K562 (cell line): ENCODE results near the gene TSPAN14. TPM values are rescaled to one million over a fixed set of nuclear protein-coding genes. Genes with fewer than 3 reads are reported as not detected.

Experiments
- ATF1 ChIP-seq, 2 experiments: fragments of 450-650 bp in 1 of 2; IDR thresholded peaks; 2 replicates each; pipeline ENCODE4 v1.6.1; 2016; ENCODE audit warnings: missing compliant biosample characterization in 1 of 2, missing genetic modification characterization in 1 of 2
- EGR1 ChIP-seq: fragments of 450-650 bp; conservative IDR thresholded peaks from 2 replicates; pipeline ENCODE4 v1.6.1; 2017; ENCODE audit warnings: mild to moderate bottlenecking
- HDGF ChIP-seq: fragments of 450-650 bp; IDR thresholded peaks from 2 replicates; pipeline ENCODE4 v1.6.1; 2016
- PCBP1 ChIP-seq: fragments of 200-400 bp; formaldehyde crosslinking; IDR thresholded peaks from 2 replicates; pipeline ENCODE4 v1.6.1; 2018; ENCODE audit warnings: mild to moderate bottlenecking, low read depth, low read length; ENCODE audit not compliant: poor library complexity, severe bottlenecking
- PHF21A ChIP-seq: fragments of 450-650 bp; IDR thresholded peaks from 2 replicates; pipeline ENCODE4 v1.6.1; 2017; ENCODE audit warnings: low read depth, borderline replicate concordance
- POLR2A ChIP-seq: fragments of 450-650 bp; conservative IDR thresholded peaks from 2 replicates; pipeline ENCODE4 v1.6.1; 2016
- SMAD1 ChIP-seq: fragments of 150-350 bp; IDR thresholded peaks from 2 replicates; pipeline ENCODE4 v1.6.1; 2014; ENCODE audit warnings: low read length, low read depth; ENCODE audit not compliant: partially characterized antibody
- ZFX ChIP-seq: sonication (generic); formaldehyde crosslinking; IDR thresholded peaks from 2 replicates; pipeline ENCODE4 v1.8.0; 2022; ENCODE audit warnings: mild to moderate bottlenecking, missing genetic modification reagents, moderate library complexity
- ZNF586 ChIP-seq: fragments of 450-650 bp; formaldehyde crosslinking; conservative IDR thresholded peaks from 2 replicates; pipeline ENCODE4 v1.4.0; 2020; ENCODE audit warnings: mild to moderate bottlenecking, moderate library complexity
- polyA plus RNA-seq, 8 experiments: library from polyadenylated mRNA; depleted of rRNA in 4 of 8; stranded (reverse) in 5 of 8; unstranded in 3 of 8; fragments of >200 nt; fragmentation: Nextera tagmentation in 2 of 8; fragmentation: Illumina TruSeq in 1 of 8; extraction: Ambion mirVana in 2 of 8; extraction: Trizol in 1 of 8; gene quantifications; 2 replicates each; pipeline versions ENCODE4 v1.2.1 to v1.2.3, GENCODE V29; 2011 to 2014; ENCODE audit warnings: inconsistent platforms in 1 of 8, missing spikeins in 1 of 8
- total RNA-seq, 7 experiments: library from RNA; depleted of rRNA in 6 of 7; stranded (reverse); fragments of >200 nt in 6 of 7; fragmentation: Illumina TruSeq in 2 of 7; extraction: Trizol in 2 of 7; gene quantifications; 2 replicates each; pipeline versions ENCODE4 v1.2.1 to v1.2.3, GENCODE V29; 2011 to 2021; ENCODE audit warnings: low replicate concordance in 1 of 7
- TF ChIP-seq, protein P1 (sequence below), 2 experiments: IDR thresholded peaks in 1 of 2; conservative IDR thresholded peaks in 1 of 2; 2 replicates each; pipeline ENCODE4 v1.6.1; 2016; ENCODE audit warnings: low read depth in 2 of 2, mild to moderate bottlenecking in 1 of 2, missing compliant biosample characterization in 1 of 2, missing genetic modification characterization in 1 of 2, moderate library complexity in 1 of 2
- TF ChIP-seq, protein P2 (sequence below), 2 experiments: fragments of 450-650 bp in 1 of 2; sonication (generic) in 1 of 2; formaldehyde crosslinking; conservative IDR thresholded peaks; 2 replicates each; pipeline versions ENCODE4 v1.4.0 to v1.8.1; 2020 to 2022; ENCODE audit warnings: mild to moderate bottlenecking in 1 of 2, missing genetic modification reagents in 1 of 2
- TF ChIP-seq, protein P3 (sequence below), 2 experiments: fragments of 450-650 bp in 1 of 2; IDR thresholded peaks; 2 replicates each; pipeline ENCODE4 v1.6.1; 2011 to 2017; ENCODE audit warnings: low read depth in 2 of 2, antibody characterized with exemption in 1 of 2, borderline replicate concordance in 1 of 2, low read length in 1 of 2, mild to moderate bottlenecking in 1 of 2, mixed read lengths in 1 of 2; ENCODE audit not compliant: control insufficient read depth in 1 of 2
- TF ChIP-seq, protein P4 (sequence below): sonication (generic); formaldehyde crosslinking; IDR thresholded peaks from 2 replicates; pipeline ENCODE4 v1.8.0; 2022; ENCODE audit warnings: mild to moderate bottlenecking, missing genetic modification reagents

The TSPAN14 gene
- total and polyA plus RNA-seq, 9 of the 15 experiments (the other 6 are each of a cell fraction or from before 2014, with no cell fraction given) = 5.8 to 92.9 (median 23.3) TPM

DNA sequence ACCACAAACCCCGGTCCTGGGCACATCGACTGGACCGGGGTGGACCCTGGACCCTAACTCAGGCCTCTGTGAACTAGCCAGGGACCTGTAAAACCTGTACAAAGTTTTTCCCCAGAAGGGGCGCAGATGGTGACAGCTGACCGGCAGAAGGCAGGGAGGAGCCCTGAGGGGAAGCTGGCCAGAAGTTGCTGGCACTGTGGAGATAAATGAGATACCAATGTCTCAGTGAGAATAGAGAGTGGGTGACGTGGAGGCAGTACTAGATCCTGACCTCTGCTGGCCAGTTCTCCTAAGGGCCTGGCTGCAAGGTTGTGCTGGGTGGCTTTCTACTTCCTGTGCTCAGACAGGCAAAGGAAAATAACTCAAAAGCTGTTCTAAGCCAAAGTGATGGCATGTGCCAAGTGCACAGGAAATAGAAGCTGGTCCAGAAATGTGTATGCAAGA, 10.6 kb upstream of the TSPAN14 start (continued):
- TF ChIP-seq, protein P1, sequence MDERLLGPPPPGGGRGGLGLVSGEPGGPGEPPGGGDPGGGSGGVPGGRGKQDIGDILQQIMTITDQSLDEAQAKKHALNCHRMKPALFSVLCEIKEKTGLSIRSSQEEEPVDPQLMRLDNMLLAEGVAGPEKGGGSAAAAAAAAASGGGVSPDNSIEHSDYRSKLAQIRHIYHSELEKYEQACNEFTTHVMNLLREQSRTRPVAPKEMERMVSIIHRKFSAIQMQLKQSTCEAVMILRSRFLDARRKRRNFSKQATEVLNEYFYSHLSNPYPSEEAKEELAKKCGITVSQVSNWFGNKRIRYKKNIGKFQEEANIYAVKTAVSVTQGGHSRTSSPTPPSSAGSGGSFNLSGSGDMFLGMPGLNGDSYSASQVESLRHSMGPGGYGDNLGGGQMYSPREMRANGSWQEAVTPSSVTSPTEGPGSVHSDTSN (CRISPR knock-in tag; IDR thresholded peaks at IDR 0.05; ENCODE audit: low read depth) = no peak
- TF ChIP-seq, protein P1 (tag; conservative IDR thresholded peaks at IDR 0.05; ENCODE audit: low read depth) = 0 out of 2 replicates have a peak, but pooled peaks have one; percentile 18
- TF ChIP-seq SMAD1 (no peak), ATF1 (CRISPR knock-in tag; IDR thresholded peaks at IDR 0.05) (no peak), ATF1 (tag; IDR thresholded peaks at IDR 0.05) (peak; percentile 85), PHF21A (no peak), HDGF (no peak), ZFX (CRISPR knock-in tag) (no peak), POLR2A (no peak), EGR1 (no peak), ZNF586 (CRISPR knock-in tag) (no peak), PCBP1 (no peak)
- TF ChIP-seq, protein P2, sequence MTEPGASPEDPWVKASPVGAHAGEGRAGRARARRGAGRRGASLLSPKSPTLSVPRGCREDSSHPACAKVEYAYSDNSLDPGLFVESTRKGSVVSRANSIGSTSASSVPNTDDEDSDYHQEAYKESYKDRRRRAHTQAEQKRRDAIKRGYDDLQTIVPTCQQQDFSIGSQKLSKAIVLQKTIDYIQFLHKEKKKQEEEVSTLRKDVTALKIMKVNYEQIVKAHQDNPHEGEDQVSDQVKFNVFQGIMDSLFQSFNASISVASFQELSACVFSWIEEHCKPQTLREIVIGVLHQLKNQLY (CRISPR knock-in tag; conservative IDR thresholded peaks at IDR 0.05) = no peak
- TF ChIP-seq, protein P3, sequence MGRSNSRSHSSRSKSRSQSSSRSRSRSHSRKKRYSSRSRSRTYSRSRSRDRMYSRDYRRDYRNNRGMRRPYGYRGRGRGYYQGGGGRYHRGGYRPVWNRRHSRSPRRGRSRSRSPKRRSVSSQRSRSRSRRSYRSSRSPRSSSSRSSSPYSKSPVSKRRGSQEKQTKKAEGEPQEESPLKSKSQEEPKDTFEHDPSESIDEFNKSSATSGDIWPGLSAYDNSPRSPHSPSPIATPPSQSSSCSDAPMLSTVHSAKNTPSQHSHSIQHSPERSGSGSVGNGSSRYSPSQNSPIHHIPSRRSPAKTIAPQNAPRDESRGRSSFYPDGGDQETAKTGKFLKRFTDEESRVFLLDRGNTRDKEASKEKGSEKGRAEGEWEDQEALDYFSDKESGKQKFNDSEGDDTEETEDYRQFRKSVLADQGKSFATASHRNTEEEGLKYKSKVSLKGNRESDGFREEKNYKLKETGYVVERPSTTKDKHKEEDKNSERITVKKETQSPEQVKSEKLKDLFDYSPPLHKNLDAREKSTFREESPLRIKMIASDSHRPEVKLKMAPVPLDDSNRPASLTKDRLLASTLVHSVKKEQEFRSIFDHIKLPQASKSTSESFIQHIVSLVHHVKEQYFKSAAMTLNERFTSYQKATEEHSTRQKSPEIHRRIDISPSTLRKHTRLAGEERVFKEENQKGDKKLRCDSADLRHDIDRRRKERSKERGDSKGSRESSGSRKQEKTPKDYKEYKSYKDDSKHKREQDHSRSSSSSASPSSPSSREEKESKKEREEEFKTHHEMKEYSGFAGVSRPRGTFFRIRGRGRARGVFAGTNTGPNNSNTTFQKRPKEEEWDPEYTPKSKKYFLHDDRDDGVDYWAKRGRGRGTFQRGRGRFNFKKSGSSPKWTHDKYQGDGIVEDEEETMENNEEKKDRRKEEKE (IDR thresholded peaks at IDR 0.05; ENCODE audit: borderline replicate concordance in 1 of 2, control insufficient read depth in 1 of 2, low read depth in 2 of 2, low read length in 1 of 2) = no peak
- TF ChIP-seq, protein P4, sequence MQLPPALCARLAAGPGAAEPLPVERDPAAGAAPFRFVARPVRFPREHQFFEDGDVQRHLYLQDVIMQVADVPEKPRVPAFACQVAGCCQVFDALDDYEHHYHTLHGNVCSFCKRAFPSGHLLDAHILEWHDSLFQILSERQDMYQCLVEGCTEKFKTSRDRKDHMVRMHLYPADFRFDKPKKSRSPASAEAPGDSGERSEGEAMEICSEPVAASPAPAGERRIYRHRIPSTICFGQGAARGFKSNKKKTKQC (CRISPR knock-in tag) = no peak
